Left ventricle myocardium inferior (tissue), 1 donor: ENCODE data around the gene CYP4V2. TPM values are rescaled to one million over a fixed set of nuclear protein-coding genes. Genes with fewer than 3 reads are reported as not detected.

Experiments
- DNase-seq: peaks from one replicate; pipeline ENCODE4 v3.0.0-alpha.2; 2020
- H3K27ac ChIP-seq: fragments of 200-600 bp; replicated peaks from 2 replicates; pipeline ENCODE4 v1.8.0; 2021
- H3K27me3 ChIP-seq: fragments of 200-600 bp; 2 replicates; pipeline ENCODE4 v1.8.0; 2021; ENCODE audit warnings: low read depth
- H3K36me3 ChIP-seq: fragments of 200-600 bp; 2 replicates; pipeline ENCODE4 v1.8.0; 2021
- H3K4me1 ChIP-seq: fragments of 200-600 bp; 2 replicates; pipeline ENCODE4 v1.8.0; 2021
- H3K4me3 ChIP-seq: fragments of 200-600 bp; 2 replicates; pipeline ENCODE4 v1.8.0; 2021; ENCODE audit warnings: mild to moderate bottlenecking, moderate library complexity
- H3K9me3 ChIP-seq: fragments of 200-600 bp; replicated peaks from 2 replicates; pipeline ENCODE4 v1.8.0; 2021
- intact Hi-C: fragments of 100-400 bp; cut with micrococcal nuclease; formaldehyde crosslinking; loops from one replicate; pipeline ENCODE4 v1.11.0; 2022
- total RNA-seq: library from RNA; stranded (reverse); fragmentation: NEBNext Ultra II Directional; extraction: Animal tissue kit (Norgen Biotek cat#: 25700); gene quantifications from one replicate; pipeline ENCODE4 v1.2.1, GENCODE V29; 2021
- TF ChIP-seq, protein P1 (sequence below): fragments of 200-600 bp; IDR thresholded peaks from 2 replicates; pipeline ENCODE4 v1.8.0; 2021; ENCODE audit warnings: antibody characterized with exemption, mild to moderate bottlenecking, borderline replicate concordance
- donor health status: DM: no; HTN: yes; CAD: no; lungs with severe emphysema.

Gene CYP4V2
- total RNA-seq, 1 donor from 2014 or later, result 24.9 TPM

DNA sequence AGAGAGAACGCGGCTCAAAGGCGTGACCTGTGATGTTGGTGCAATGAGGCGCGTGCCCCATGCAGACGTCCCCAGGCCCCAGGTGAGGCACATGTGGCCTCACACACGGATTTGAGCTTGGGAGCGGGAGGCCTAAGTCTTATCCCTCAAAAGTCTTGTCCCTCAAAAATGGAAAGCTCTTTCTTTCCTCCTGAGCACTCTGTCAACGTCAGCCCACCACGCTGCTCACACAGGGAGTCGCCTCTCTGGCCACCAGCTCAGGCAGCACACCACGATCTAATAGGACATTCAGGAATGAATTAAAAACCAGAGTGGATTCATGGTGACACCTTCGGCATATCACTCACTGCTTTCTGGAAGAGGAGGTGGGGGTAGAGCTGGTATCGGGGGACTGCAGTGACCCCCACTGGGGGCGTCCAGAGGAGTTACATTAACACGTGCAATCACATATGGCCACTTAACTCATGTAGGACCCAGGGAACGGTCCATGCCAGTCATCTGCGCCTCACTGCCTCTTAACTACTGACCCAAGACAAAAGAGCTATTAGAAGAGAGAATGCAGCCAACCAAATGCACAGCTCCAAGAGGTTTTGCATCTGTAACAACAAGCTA, 21.9 kb upstream of the CYP4V2 start:
- H3K27me3 ChIP-seq, result no peaks in the 10 kb centered on the region
- intact Hi-C loops, result no loop called here
- DNase-seq, result no peak
- no peaks in the 10 kb centered on the region for H3K4me1 ChIP-seq
- H3K36me3 ChIP-seq, result peaks cover 4% of the 10 kb centered on the region
- TF ChIP-seq, protein P1, sequence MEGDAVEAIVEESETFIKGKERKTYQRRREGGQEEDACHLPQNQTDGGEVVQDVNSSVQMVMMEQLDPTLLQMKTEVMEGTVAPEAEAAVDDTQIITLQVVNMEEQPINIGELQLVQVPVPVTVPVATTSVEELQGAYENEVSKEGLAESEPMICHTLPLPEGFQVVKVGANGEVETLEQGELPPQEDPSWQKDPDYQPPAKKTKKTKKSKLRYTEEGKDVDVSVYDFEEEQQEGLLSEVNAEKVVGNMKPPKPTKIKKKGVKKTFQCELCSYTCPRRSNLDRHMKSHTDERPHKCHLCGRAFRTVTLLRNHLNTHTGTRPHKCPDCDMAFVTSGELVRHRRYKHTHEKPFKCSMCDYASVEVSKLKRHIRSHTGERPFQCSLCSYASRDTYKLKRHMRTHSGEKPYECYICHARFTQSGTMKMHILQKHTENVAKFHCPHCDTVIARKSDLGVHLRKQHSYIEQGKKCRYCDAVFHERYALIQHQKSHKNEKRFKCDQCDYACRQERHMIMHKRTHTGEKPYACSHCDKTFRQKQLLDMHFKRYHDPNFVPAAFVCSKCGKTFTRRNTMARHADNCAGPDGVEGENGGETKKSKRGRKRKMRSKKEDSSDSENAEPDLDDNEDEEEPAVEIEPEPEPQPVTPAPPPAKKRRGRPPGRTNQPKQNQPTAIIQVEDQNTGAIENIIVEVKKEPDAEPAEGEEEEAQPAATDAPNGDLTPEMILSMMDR, result no peak
- H3K4me3 ChIP-seq, result no peak overlapping the region
- no peak overlapping the region for H3K27ac ChIP-seq
- no peaks in the 10 kb centered on the region for H3K9me3 ChIP-seq

DNA sequence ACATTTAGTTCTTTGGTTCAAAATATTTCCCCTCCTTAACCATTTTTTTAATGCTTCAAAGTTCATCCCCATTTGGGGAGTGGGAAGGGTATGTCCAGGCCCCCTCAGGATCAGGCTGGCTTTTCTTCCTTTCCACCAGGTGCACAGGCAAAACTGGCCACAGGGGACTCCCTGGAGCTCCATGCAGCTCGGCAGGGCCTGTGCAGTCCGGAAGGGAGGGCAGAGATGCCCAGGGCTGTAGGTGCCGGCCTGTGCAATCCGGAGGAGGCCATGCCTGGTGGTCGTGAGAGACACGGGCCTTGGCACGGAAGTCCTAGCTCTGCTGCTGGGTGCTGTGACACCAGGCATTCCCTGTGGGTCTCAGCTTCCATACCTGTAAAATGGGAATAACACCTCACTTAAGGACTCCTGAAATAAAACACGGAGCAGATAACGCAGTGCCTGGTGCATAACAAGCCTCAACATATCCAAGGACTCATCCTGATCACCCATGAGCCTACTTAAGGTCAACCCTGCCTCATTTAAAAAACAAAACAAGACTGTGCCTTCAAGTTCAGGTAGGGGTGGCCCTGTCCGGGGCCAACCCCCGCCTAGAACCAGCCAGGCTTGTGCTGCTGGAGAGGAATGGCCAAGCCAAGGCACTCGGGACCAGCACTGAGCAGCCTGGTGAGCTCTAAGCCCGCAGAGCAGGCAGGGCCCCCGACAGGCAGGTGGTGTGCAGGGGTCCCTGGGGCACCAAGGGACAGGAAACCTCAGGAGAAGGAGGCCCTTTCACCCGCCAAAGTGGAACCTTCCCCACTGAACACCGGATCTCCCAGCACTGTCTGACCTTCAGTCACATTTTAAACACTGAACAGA, 21.2 kb upstream of the CYP4V2 start:
- intact Hi-C loops, result no loop called here
- TF ChIP-seq, protein P1, result no peak
- no peaks in the 10 kb centered on the region for H3K27me3 ChIP-seq
- no peak overlapping the region for H3K27ac ChIP-seq
- no peak for DNase-seq
- peaks cover 4% of the 10 kb centered on the region for H3K36me3 ChIP-seq
- no peaks in the 10 kb centered on the region for H3K4me1 ChIP-seq
- no peaks in the 10 kb centered on the region for H3K9me3 ChIP-seq
- no peak overlapping the region for H3K4me3 ChIP-seq

DNA sequence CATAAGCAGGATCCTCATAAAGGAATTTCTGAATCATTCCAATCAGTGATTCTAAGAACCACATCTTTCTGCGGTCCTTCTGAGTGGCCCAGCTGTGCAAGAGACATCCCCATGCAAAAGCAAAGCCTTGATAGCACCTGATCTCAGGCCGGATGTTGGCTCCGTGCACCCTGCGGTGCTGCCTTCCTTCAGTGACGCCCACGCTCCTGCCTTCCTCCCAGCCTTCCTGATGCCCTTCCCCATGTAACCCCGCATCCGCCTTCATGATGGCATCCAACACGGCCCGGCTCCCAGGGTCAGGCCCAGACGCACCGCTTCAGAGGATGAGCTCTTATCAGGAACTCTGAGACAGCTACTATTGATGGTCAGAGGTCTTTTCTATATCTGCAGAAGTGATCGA, 20.4 kb upstream of the CYP4V2 start:
- TF ChIP-seq, protein P1, result no peak
- H3K4me3 ChIP-seq, result no peak overlapping the region
- no peaks in the 10 kb centered on the region for H3K27me3 ChIP-seq
- H3K36me3 ChIP-seq, result peaks cover under 1% of the 10 kb centered on the region
- no peaks in the 10 kb centered on the region for H3K9me3 ChIP-seq
- H3K4me1 ChIP-seq, result no peaks in the 10 kb centered on the region
- H3K27ac ChIP-seq, result no peak overlapping the region
- DNase-seq, result no peak
- intact Hi-C loops, result no loop called here

DNA sequence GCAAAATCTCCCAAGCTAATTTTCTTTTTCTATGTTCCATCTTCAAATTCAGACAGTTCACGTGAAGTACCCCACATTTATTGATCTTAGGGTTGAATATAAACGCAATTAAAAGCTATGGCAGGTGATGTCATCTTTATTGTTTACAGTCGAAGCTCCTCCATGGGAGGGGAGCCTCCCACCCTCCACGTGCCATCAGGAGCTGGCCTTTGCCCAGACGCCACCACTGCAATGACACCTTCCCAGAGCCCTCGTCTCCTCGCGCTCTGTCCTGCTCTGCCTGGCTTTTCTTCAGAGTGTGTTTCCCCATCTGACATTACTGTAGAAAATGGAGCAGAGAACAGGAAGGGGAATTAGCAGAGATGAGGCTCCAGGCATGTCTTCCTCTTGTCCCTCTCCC, 18.8 kb upstream of the CYP4V2 start:
- TF ChIP-seq, protein P1, result no peak
- Histone ChIP-seq H3K27me3 (no peaks in the 10 kb centered on the region), H3K27ac (no peak overlapping the region), H3K36me3 (no peaks in the 10 kb centered on the region), H3K4me3 (no peak overlapping the region), H3K4me1 (no peaks in the 10 kb centered on the region), H3K9me3 (no peaks in the 10 kb centered on the region)
- intact Hi-C loops, result no loop called here
- DNase-seq, result no peak

DNA sequence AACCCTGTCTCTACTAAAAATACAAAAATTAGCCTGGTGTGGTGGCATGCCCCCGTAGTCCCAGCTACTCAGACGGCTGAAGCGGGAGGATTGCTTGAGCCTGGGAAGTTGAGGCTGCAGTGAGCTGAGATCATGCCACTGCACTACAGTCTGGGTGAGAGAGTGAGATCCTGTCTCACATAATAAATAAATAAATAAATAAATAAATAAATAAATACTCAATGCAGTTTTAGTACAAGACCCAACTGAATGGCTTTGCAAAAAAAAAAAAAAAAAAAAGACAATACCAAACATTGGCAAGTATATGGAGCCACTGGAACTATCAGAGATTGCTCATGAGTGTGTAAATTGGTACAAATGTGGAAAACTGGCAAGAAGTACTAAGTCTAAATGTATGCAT, 3.3 kb upstream of the CYP4V2 start:
- TF ChIP-seq, protein P1, result no peak
- H3K27ac ChIP-seq, result no peak overlapping the region
- no peaks in the 10 kb centered on the region for H3K36me3 ChIP-seq
- no peaks in the 10 kb centered on the region for H3K27me3 ChIP-seq
- peaks cover 40% of the 10 kb centered on the region for H3K4me1 ChIP-seq
- intact Hi-C loops, result no loop called here
- H3K4me3 ChIP-seq, result no peak overlapping the region
- no peak for DNase-seq
- H3K9me3 ChIP-seq, result no peaks in the 10 kb centered on the region
